ENCODE results near the gene MAST3. TPM values are rescaled to one million over a fixed set of nuclear protein-coding genes. Genes with fewer than 3 reads are reported as not detected.

The MAST3 gene
- total and polyA plus RNA-seq, 2 of the 13 experiments (the other 11 are each of a cell fraction or from before 2014, with no cell fraction given): 4.1 to 4.6 TPM

DNA sequence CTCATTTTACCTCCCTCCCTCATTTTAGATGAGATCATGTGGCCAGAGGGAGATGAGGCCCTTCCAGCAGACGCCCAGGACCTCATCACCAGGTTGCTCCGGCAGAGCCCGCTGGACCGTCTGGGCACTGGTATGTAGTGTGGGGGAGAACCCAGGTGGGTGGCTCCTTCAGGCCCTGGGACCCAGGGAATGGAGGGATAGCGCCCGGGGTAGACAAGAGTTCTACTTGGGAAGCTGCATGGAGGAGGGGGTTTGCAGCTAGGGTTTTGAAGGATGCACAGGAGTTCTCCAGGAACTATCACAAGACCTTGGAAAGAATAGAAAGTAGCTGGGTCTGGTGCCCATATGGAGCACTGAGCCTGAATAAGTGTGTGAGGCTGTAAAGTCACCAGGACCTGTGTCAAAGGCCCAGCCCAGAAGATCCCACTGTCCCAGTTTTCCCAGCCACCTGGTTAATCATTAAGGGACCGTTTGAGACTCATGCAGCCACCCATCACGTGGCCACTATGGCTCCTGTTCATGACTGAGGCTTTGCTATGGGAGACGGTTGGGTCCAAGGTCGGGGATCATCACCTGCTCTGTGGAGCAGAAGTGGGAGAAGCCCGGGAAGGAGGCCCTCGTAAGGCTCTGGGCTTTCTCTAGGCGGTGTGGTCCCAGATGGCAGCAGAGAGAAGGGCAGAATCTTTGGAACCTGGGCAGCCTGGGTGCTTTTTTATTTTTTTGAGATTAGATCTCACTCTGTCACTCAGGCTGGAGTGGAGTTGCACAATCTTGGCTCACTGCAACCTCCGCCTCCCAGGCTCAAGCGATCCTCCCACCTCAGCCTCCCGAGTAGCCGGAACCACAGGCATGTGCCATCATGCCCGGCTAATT, 38.4 kb downstream of the MAST3 start (continued):
- no peak; the same call in 1 of the 2 replicates for TF ChIP-seq ZNF12 (CRISPR knock-in tag; IDR thresholded peaks at IDR 0.05)
- TF ChIP-seq, protein P1, sequence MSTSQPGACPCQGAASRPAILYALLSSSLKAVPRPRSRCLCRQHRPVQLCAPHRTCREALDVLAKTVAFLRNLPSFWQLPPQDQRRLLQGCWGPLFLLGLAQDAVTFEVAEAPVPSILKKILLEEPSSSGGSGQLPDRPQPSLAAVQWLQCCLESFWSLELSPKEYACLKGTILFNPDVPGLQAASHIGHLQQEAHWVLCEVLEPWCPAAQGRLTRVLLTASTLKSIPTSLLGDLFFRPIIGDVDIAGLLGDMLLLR (CRISPR knock-in tag; IDR thresholded peaks at IDR 0.05): no peak
- no peak for TF ChIP-seq WIZ (CRISPR knock-in tag; IDR thresholded peaks at IDR 0.05)
- no peak; the same call in 1 of the 2 replicates for TF ChIP-seq ZNF274 (CRISPR knock-in tag; IDR thresholded peaks at IDR 0.05)
- TF ChIP-seq, protein P2, sequence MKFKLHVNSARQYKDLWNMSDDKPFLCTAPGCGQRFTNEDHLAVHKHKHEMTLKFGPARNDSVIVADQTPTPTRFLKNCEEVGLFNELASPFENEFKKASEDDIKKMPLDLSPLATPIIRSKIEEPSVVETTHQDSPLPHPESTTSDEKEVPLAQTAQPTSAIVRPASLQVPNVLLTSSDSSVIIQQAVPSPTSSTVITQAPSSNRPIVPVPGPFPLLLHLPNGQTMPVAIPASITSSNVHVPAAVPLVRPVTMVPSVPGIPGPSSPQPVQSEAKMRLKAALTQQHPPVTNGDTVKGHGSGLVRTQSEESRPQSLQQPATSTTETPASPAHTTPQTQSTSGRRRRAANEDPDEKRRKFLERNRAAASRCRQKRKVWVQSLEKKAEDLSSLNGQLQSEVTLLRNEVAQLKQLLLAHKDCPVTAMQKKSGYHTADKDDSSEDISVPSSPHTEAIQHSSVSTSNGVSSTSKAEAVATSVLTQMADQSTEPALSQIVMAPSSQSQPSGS (CRISPR knock-in tag; IDR thresholded peaks at IDR 0.05): no peak
- TF ChIP-seq FOXM1 (CRISPR knock-in tag; IDR thresholded peaks at IDR 0.05): no peak
- TF ChIP-seq, protein P3, sequence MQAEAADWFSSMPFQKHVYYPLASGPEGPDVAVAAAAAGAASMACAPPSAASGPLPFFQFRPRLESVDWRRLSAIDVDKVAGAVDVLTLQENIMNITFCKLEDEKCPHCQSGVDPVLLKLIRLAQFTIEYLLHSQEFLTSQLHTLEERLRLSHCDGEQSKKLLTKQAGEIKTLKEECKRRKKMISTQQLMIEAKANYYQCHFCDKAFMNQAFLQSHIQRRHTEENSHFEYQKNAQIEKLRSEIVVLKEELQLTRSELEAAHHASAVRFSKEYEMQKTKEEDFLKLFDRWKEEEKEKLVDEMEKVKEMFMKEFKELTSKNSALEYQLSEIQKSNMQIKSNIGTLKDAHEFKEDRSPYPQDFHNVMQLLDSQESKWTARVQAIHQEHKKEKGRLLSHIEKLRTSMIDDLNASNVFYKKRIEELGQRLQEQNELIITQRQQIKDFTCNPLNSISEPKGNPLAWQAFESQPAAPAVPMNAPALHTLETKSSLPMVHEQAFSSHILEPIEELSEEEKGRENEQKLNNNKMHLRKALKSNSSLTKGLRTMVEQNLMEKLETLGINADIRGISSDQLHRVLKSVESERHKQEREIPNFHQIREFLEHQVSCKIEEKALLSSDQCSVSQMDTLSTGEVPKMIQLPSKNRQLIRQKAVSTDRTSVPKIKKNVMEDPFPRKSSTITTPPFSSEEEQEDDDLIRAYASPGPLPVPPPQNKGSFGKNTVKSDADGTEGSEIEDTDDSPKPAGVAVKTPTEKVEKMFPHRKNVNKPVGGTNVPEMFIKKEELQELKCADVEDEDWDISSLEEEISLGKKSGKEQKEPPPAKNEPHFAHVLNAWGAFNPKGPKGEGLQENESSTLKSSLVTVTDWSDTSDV (CRISPR knock-in tag; IDR thresholded peaks at IDR 0.05): no peak
- peak; percentile 86 for TF ChIP-seq MYC (CRISPR knock-in tag; IDR thresholded peaks at IDR 0.05; ENCODE audit: borderline replicate concordance)
- TF ChIP-seq TCF7L2 (IDR thresholded peaks at IDR 0.05; ENCODE audit: low read depth, low read length): no peak
- TF ChIP-seq FOXA1 (IDR thresholded peaks at IDR 0.05): no peak
- no peak for TF ChIP-seq FOXA1 (CRISPR knock-in tag; IDR thresholded peaks at IDR 0.05)
- no peak for TF ChIP-seq ZSCAN22 (CRISPR knock-in tag; IDR thresholded peaks at IDR 0.05)
- no peak for TF ChIP-seq ZNF660 (CRISPR knock-in tag; IDR thresholded peaks at IDR 0.05; ENCODE audit: borderline replicate concordance, low read depth)
- no peak for TF ChIP-seq ZNF678 (CRISPR knock-in tag; IDR thresholded peaks at IDR 0.05)
- no peak; the same call in 1 of the 2 replicates for TF ChIP-seq NFIC (IDR thresholded peaks at IDR 0.05; ENCODE audit: low read length)
- no peak for TF ChIP-seq PHB2 (IDR thresholded peaks at IDR 0.05; ENCODE audit: partially characterized antibody)
- TF ChIP-seq, protein P4, sequence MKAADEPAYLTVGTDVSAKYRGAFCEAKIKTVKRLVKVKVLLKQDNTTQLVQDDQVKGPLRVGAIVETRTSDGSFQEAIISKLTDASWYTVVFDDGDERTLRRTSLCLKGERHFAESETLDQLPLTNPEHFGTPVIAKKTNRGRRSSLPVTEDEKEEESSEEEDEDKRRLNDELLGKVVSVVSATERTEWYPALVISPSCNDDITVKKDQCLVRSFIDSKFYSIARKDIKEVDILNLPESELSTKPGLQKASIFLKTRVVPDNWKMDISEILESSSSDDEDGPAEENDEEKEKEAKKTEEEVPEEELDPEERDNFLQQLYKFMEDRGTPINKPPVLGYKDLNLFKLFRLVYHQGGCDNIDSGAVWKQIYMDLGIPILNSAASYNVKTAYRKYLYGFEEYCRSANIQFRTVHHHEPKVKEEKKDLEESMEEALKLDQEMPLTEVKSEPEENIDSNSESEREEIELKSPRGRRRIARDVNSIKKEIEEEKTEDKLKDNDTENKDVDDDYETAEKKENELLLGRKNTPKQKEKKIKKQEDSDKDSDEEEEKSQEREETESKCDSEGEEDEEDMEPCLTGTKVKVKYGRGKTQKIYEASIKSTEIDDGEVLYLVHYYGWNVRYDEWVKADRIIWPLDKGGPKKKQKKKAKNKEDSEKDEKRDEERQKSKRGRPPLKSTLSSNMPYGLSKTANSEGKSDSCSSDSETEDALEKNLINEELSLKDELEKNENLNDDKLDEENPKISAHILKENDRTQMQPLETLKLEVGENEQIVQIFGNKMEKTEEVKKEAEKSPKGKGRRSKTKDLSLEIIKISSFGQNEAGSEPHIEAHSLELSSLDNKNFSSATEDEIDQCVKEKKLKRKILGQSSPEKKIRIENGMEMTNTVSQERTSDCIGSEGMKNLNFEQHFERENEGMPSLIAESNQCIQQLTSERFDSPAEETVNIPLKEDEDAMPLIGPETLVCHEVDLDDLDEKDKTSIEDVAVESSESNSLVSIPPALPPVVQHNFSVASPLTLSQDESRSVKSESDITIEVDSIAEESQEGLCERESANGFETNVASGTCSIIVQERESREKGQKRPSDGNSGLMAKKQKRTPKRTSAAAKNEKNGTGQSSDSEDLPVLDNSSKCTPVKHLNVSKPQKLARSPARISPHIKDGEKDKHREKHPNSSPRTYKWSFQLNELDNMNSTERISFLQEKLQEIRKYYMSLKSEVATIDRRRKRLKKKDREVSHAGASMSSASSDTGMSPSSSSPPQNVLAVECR (CRISPR knock-in tag; IDR thresholded peaks at IDR 0.05; ENCODE audit: borderline replicate concordance): peak; percentile 76; the same call in 1 of the 2 replicates
- TF ChIP-seq ZNF460 (CRISPR knock-in tag; IDR thresholded peaks at IDR 0.05; ENCODE audit: borderline replicate concordance): no peak

Measured in HepG2 (cell line).